Measurements from ENCODE around the gene ECHDC3. TPM values are rescaled to one million over a fixed set of nuclear protein-coding genes. Genes with fewer than 3 reads are reported as not detected.
"Not testable (repeated sequence)": the region's sequence is repeated elsewhere in the genome, so short reads cannot be mapped to it uniquely, and the experiment has no call there.

ECHDC3 gene
- total and polyA plus RNA-seq, 2 of the 4 experiments (the other 2 are of a cell fraction) = 4.3 to 5.0 TPM

DNA sequence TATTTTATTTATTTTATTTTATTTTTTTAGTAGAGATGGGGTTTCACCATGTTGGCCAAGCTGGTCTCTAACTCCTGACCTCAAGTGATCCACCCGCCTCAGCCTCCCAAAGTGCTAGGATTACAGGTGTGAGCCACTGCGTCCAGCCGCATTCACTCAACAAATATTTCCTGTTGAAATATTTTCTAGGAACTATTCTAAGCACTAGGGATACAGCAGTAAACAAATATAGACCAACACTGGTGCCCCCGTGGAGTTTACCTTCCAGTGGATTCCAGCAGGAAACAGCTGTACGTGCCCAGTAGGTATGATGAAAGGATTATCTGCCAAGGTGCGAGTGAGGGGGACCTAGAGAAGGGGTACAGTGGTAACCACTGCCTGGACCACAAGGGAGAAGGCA lies 33.4 kb upstream of the ECHDC3 start:
- H3K27ac ChIP-seq (ENCODE audit: insufficient read depth, low read length); H2AK9ac ChIP-seq (replicated peaks; ENCODE audit: low read depth, low read length, poor library complexity); in situ Hi-C loops (cut with MboI; ENCODE audit: low sequenced_read_pairs); H3K4me3 ChIP-seq (ENCODE audit: insufficient read depth, low read depth, low read length); H4K5ac ChIP-seq (ENCODE audit: low read depth, low read length); H4K91ac ChIP-seq (ENCODE audit: insufficient read depth, low read depth, low read length); H2AFZ ChIP-seq (replicated peaks; ENCODE audit: low read length, poor library complexity); H2BK5ac ChIP-seq (ENCODE audit: low read depth, low read length, poor library complexity, severe bottlenecking); H3K23ac ChIP-seq (ENCODE audit: low read depth, low read length); H2BK20ac ChIP-seq (ENCODE audit: low read depth, low read length); H2BK120ac ChIP-seq (ENCODE audit: low read depth, low read length); H2AK5ac ChIP-seq (ENCODE audit: low read depth, low read length); POLR2A ChIA-PET (ENCODE audit: unreplicated experiment); DNase-seq; CTCF ChIA-PET; H3K14ac ChIP-seq (replicated peaks; ENCODE audit: low read depth, low read length); intact Hi-C loops (cut with micrococcal nuclease); H2BK15ac ChIP-seq (ENCODE audit: low read depth, low read length); ATAC-seq (ENCODE audit: low read depth); H3K36me3 ChIP-seq (ENCODE audit: control insufficient read depth, insufficient read depth, low read length); H3K18ac ChIP-seq (ENCODE audit: low read depth, low read length); H3K9ac ChIP-seq (ENCODE audit: low read depth, low read length); dilution Hi-C loops (cut with HindIII; ENCODE audit: low sequenced_read_pairs, unreplicated experiment); H3K56ac ChIP-seq (ENCODE audit: extremely low read depth, insufficient read depth, low read length); BruUV-seq (replicated peaks); H3K79me1 ChIP-seq (ENCODE audit: low read depth in 1 of 2, low read length in 2 of 2); H3K4ac ChIP-seq (ENCODE audit: low read depth, low read length); H4K8ac ChIP-seq (ENCODE audit: low read depth in 2 of 2, low read length in 2 of 2); H3K4me1 ChIP-seq (ENCODE audit: control insufficient read depth, insufficient read depth, low read length); H3K9me3 ChIP-seq (ENCODE audit: control insufficient read depth, insufficient read depth, low read length); H3K9me1 ChIP-seq (ENCODE audit: insufficient read depth, low read length); H3K4me2 ChIP-seq (ENCODE audit: low read depth, low read length); H4K20me1 ChIP-seq (ENCODE audit: insufficient read depth, low read length): not testable (repeated sequence)
- no CpG with 5 or more reads among the region's 6 CpGs for WGBS, 2 experiments (ENCODE audit: extremely low coverage in 2 of 2, insufficient read length in 1 of 2)
- peaks cover 21% of the 10 kb centered on the region; the same call in 1 of the 2 replicates for H3K27me3 ChIP-seq (ENCODE audit: control insufficient read depth, insufficient read depth, low read length)

Measured in IMR-90 (cell line).